Keratinocyte (primary cell): Measurements from ENCODE around the gene CACNA1I. TPM values are rescaled to one million over a fixed set of nuclear protein-coding genes. Genes with fewer than 3 reads are reported as not detected.

ENCODE experiments used
- DNase-seq: peaks from one replicate; pipeline ENCODE4 v3.0.0-alpha.2; 2011; ENCODE audit warnings: low read depth, missing footprints, low spot score
- FAIRE-seq: peaks from 2 replicates; lab custom pipeline; 2011; peaks lifted over from hg19 to GRCh38; lab: Jason Lieb, UNC
- H2AFZ ChIP-seq: 2 replicates; pipeline ENCODE4 v1.6.0; 2012; ENCODE audit warnings: low read length, control low read depth, inconsistent platforms; ENCODE audit not compliant: control insufficient read depth
- H3K27ac ChIP-seq: 2 replicates; pipeline ENCODE4 v1.5.1; 2011; ENCODE audit warnings: low read length; ENCODE audit not compliant: control insufficient read depth, insufficient read depth
- H3K27me3 ChIP-seq: 3 replicates; pipeline ENCODE4 v1.6.0; 2011; ENCODE audit warnings: low read length; ENCODE audit not compliant: control insufficient read depth, insufficient read depth; ENCODE audit errors: extremely low read depth
- H3K36me3 ChIP-seq, 2 experiments: 2 replicates in 1 of 2; 3 replicates in 1 of 2; pipeline ENCODE4 v1.5.1; 2011; ENCODE audit warnings: low read length in 2 of 2, mild to moderate bottlenecking in 1 of 2; ENCODE audit not compliant: control insufficient read depth in 2 of 2, insufficient read depth in 2 of 2; ENCODE audit errors: extremely low read depth in 1 of 2
- H3K4me1 ChIP-seq: 3 replicates; pipeline ENCODE4 v1.5.1; 2011; ENCODE audit warnings: low read length; ENCODE audit not compliant: control insufficient read depth, insufficient read depth; ENCODE audit errors: extremely low read depth
- H3K4me2 ChIP-seq: 3 replicates; pipeline ENCODE4 v1.6.0; 2011; ENCODE audit warnings: low read depth, low read length; ENCODE audit not compliant: control insufficient read depth, insufficient read depth; ENCODE audit errors: extremely low read depth
- H3K4me3 ChIP-seq, 3 experiments: fragments of 200-600 bp in 1 of 3; sonication (generic) in 1 of 3; 2 replicates in 2 of 3; 3 replicates in 1 of 3; pipeline ENCODE4 v1.5.1; 2011 to 2016; ENCODE audit warnings: low read length in 3 of 3, mild to moderate bottlenecking in 3 of 3, control low read depth in 2 of 3, inconsistent platforms in 1 of 3, low read depth in 1 of 3, mixed read lengths in 1 of 3, mixed run types in 1 of 3, moderate library complexity in 1 of 3; ENCODE audit not compliant: control insufficient read depth in 2 of 3, insufficient read depth in 2 of 3; ENCODE audit errors: extremely low read depth in 1 of 3
- H3K79me2 ChIP-seq: 2 replicates; pipeline ENCODE4 v1.6.0; 2012; ENCODE audit warnings: low read length; ENCODE audit not compliant: control insufficient read depth, insufficient read depth
- H3K9ac ChIP-seq: 3 replicates; pipeline ENCODE4 v1.6.0; 2011; ENCODE audit warnings: low read length; ENCODE audit not compliant: control insufficient read depth, insufficient read depth; ENCODE audit errors: extremely low read depth
- H3K9me1 ChIP-seq: 3 replicates; pipeline ENCODE4 v1.6.0; 2011; ENCODE audit warnings: low read length; ENCODE audit not compliant: control insufficient read depth, insufficient read depth; ENCODE audit errors: extremely low read depth
- H3K9me3 ChIP-seq: 2 replicates; pipeline ENCODE4 v1.5.1; 2012; ENCODE audit warnings: low read depth, low read length; ENCODE audit not compliant: control insufficient read depth
- H4K20me1 ChIP-seq: 3 replicates; pipeline ENCODE4 v1.6.0; 2011; ENCODE audit warnings: low read length; ENCODE audit not compliant: control insufficient read depth, insufficient read depth; ENCODE audit errors: extremely low read depth
- EZH2 ChIP-seq: IDR thresholded peaks from one replicate; pipeline ENCODE4 v1.6.1; 2012; ENCODE audit warnings: inconsistent platforms, mild to moderate bottlenecking, low read length, moderate library complexity
- dilution Hi-C: fragments of 300-500 bp; cut with MboI; formaldehyde crosslinking; loops from one replicate; pipeline ENCODE4 v1.7.0; 2020; ENCODE audit warnings: low sequenced_read_pairs; ENCODE audit not compliant: extremely low pct_ligation_motif_present
- polyA plus RNA-seq, 5 experiments: library from polyadenylated mRNA; depleted of rRNA in 3 of 5; stranded (reverse) in 3 of 5; stranded (forward) in 1 of 5; unstranded in 1 of 5; fragments of >200 nt; gene quantifications; 1 replicate in 1 of 5; 2 replicates in 3 of 5; 3 replicates in 1 of 5; pipeline versions ENCODE4 v1.2.1 to v1.2.3, GENCODE V29; 2011 to 2012; ENCODE audit warnings: missing spikeins in 2 of 5, low read depth in 1 of 5, low replicate concordance in 1 of 5
- TF ChIP-seq, protein P1 (sequence below), 3 experiments: IDR thresholded peaks in 1 of 3; conservative IDR thresholded peaks in 1 of 3; optimal IDR thresholded peaks in 1 of 3; 2 replicates in 2 of 3; 3 replicates in 1 of 3; pipeline versions ENCODE3 to v1.5.1; 2011; ENCODE audit warnings: low read length in 3 of 3, mild to moderate bottlenecking in 3 of 3, moderate library complexity in 2 of 3, control low read depth in 1 of 3, inconsistent platforms in 1 of 3; ENCODE audit not compliant: insufficient read depth in 2 of 3; ENCODE audit errors: extremely low read depth in 1 of 3

CACNA1I gene
- polyA plus RNA-seq, 1 donor (not counting 4 experiments of a cell fraction or from before 2014, with no cell fraction given), result not detected

DNA sequence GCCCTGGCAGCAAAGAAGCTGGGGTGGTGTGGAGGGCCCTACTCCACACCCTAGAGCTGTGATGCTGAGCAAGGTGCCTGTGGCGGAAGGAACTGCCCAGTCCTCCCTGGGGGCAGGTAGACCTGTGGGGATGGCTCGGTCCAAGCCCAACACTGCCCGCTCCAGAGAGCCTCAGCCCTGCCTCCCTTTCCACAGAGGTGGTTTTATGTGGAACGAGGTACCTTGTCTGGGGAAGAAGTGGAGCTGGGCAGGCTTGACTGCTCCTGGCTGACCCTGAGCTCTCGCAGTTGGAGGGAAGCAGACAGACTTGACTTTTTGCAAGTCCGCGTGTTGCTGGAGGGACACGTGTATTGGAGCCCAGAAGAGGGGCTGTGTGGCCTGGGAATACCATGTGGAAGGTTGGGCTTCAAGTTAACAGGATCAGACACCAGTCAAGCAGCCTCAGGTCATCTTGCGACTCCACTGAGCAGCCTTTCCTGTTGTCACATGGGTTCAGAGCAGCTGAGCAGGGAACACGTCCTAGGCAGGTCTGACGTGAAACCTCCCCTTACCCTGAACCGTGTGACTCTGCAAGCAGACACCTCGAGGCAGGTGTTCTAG, 117.7 kb downstream of the CACNA1I start:
- dilution Hi-C loops, result no loop called here
- no peaks in the 10 kb centered on the region for H3K36me3 ChIP-seq
- no peak overlapping the region for H3K9ac ChIP-seq
- no peaks in the 10 kb centered on the region for H3K79me2 ChIP-seq
- FAIRE-seq, result no peak
- no peak overlapping the region for H3K4me2 ChIP-seq
- TF ChIP-seq EZH2, result no peak
- TF ChIP-seq, protein P1, sequence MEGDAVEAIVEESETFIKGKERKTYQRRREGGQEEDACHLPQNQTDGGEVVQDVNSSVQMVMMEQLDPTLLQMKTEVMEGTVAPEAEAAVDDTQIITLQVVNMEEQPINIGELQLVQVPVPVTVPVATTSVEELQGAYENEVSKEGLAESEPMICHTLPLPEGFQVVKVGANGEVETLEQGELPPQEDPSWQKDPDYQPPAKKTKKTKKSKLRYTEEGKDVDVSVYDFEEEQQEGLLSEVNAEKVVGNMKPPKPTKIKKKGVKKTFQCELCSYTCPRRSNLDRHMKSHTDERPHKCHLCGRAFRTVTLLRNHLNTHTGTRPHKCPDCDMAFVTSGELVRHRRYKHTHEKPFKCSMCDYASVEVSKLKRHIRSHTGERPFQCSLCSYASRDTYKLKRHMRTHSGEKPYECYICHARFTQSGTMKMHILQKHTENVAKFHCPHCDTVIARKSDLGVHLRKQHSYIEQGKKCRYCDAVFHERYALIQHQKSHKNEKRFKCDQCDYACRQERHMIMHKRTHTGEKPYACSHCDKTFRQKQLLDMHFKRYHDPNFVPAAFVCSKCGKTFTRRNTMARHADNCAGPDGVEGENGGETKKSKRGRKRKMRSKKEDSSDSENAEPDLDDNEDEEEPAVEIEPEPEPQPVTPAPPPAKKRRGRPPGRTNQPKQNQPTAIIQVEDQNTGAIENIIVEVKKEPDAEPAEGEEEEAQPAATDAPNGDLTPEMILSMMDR (optimal IDR thresholded peaks at IDR 0.05 in 1 of 3, IDR thresholded peaks at IDR 0.05 in 1 of 3, conservative IDR thresholded peaks at IDR 0.05 in 1 of 3; ENCODE audit: extremely low read depth in 1 of 3, insufficient read depth in 2 of 3, low read length in 3 of 3), result no peak
- no peak for DNase-seq
- H3K4me3 ChIP-seq, result no peak overlapping the region
- no peak overlapping the region for H3K27ac ChIP-seq
- H3K9me3 ChIP-seq, result no peaks in the 10 kb centered on the region
- H4K20me1 ChIP-seq, result no peaks in the 10 kb centered on the region
- no peaks in the 10 kb centered on the region for H3K4me1 ChIP-seq
- no peaks in the 10 kb centered on the region for H3K9me1 ChIP-seq
- no peak overlapping the region for H2AFZ ChIP-seq
- H3K27me3 ChIP-seq, result peaks cover 73% of the 10 kb centered on the region

DNA sequence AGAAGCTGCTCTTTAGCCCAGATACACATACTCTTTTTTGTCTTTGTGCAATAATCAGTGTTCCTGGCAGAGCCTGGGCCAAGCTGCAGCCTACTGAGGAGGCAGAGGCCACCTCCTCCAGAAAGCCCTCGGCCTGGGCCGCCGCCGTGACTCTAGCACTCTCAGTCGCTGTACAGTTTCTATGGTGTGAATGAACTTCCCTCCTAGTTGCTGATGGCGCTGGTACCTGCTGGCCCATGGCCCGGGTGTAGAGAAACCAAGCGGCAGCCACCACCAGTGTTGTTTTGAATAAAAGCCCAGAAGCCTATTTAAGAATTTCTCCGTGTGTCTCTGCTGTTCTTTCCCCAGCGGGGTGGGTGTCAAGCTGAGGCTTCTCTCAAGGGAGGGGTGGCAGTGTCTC, 118.9 kb downstream of the CACNA1I start:
- FAIRE-seq, result no peak
- dilution Hi-C loops, result no loop called here
- Histone ChIP-seq H2AFZ (no peak overlapping the region), H4K20me1 (no peaks in the 10 kb centered on the region), H3K36me3 (no peaks in the 10 kb centered on the region), H3K4me2 (no peak overlapping the region), H3K27me3 (peaks cover 67% of the 10 kb centered on the region), H3K9me3 (no peaks in the 10 kb centered on the region), H3K79me2 (no peaks in the 10 kb centered on the region), H3K9ac (no peak overlapping the region), H3K27ac (no peak overlapping the region), H3K4me3 (no peak overlapping the region), H3K4me1 (no peaks in the 10 kb centered on the region), H3K9me1 (no peaks in the 10 kb centered on the region)
- no peak for TF ChIP-seq EZH2
- TF ChIP-seq, protein P1 (optimal IDR thresholded peaks at IDR 0.05 in 1 of 3, IDR thresholded peaks at IDR 0.05 in 1 of 3, conservative IDR thresholded peaks at IDR 0.05 in 1 of 3; ENCODE audit: extremely low read depth in 1 of 3, insufficient read depth in 2 of 3, low read length in 3 of 3), result no peak
- no peak for DNase-seq
